Right hindlimb (tissue), 1 donor: ENCODE measurements around the gene H2BK1.

Source experiments
- DNase-seq: peaks from one replicate; pipeline ENCODE4 v3.0.0-alpha.2; 2018

H2BK1 gene

GRCh38 chr7:151244841-151245346 is 34.6 kb upstream of the H2BK1 start:
- no peak for DNase-seq

GRCh38 chr7:151244196-151244840 is 34.0 kb upstream of the H2BK1 start:
- DNase-seq, result no peak

- no peak for DNase-seq
Observed at GRCh38 chr7:151243408-151244195, 33.3 kb upstream of the H2BK1 start.

- DNase-seq, result no peak
Observed at GRCh38 chr7:151243045-151243349, 32.7 kb upstream of the H2BK1 start.

- DNase-seq, result no peak
Observed at GRCh38 chr7:151242159-151243044, 32.1 kb upstream of the H2BK1 start.

- DNase-seq, result no peak
Observed at GRCh38 chr7:151241755-151242096, 31.4 kb upstream of the H2BK1 start.

GRCh38 chr7:151240942-151241754 is 30.9 kb upstream of the H2BK1 start:
- DNase-seq, result no peak

GRCh38 chr7:151240536-151240935 is 30.2 kb upstream of the H2BK1 start:
- DNase-seq, result no peak

- no peak for DNase-seq
Observed at GRCh38 chr7:151239837-151240459, 29.7 kb upstream of the H2BK1 start.

GRCh38 chr7:151238924-151239836 is 28.9 kb upstream of the H2BK1 start:
- DNase-seq, result no peak

GRCh38 chr7:151238190-151238810 is 28.0 kb upstream of the H2BK1 start:
- no peak for DNase-seq

- no peak for DNase-seq
Observed at GRCh38 chr7:151237244-151238189, 27.2 kb upstream of the H2BK1 start.

GRCh38 chr7:151236406-151236805 is 26.1 kb upstream of the H2BK1 start:
- DNase-seq, result no peak

- no peak for DNase-seq
Observed at GRCh38 chr7:151235091-151235787, 25.0 kb upstream of the H2BK1 start.

GRCh38 chr7:151233804-151234203 is 23.5 kb upstream of the H2BK1 start:
- DNase-seq, result no peak

GRCh38 chr7:151232917-151233701 is 22.8 kb upstream of the H2BK1 start:
- no peak for DNase-seq

GRCh38 chr7:151232091-151232916 is 22.0 kb upstream of the H2BK1 start, which contains the start of gene CHPF2:
Gene CHPF2 (plus strand): TSS chr7:151232483. CDS start chr7:151234012, 1,529 bp downstream.
- peak; percentile 93 for DNase-seq
